Activated CD8-positive, alpha-beta memory T cell treated with anti-CD3 and anti-CD28 coated beads, Interleukin-2, amount 50 U/mL, for 24 hours (primary cell): ENCODE results near the gene HLA-DQB2.
"Not testable (repeated sequence)": the region's sequence is repeated elsewhere in the genome, so short reads cannot be mapped to it uniquely, and the experiment has no call there.

Experiments
- DNase-seq: peaks from one replicate; pipeline ENCODE4 v3.0.0-alpha.2; 2020; ENCODE audit errors: extremely low read depth

Gene HLA-DQB2

GRCh38 chr6:32745649-32746048 lies 17.7 kb downstream of the HLA-DQB2 start:
- DNase-seq, result not testable (repeated sequence)

- no peak for DNase-seq
These were observed 18.6 kb downstream of the HLA-DQB2 start for GRCh38 chr6:32744776-32745175.

GRCh38 chr6:32742374-32742773 lies 21.0 kb downstream of the HLA-DQB2 start:
- DNase-seq, result no peak

GRCh38 chr6:32741031-32741960 lies 22.0 kb downstream of the HLA-DQB2 start, which contains the start of gene HLA-DQA2:
Gene HLA-DQA2 (plus strand): TSS chr6:32741391. CDS start chr6:32741444, 53 bp downstream.
- DNase-seq, result no peak

- DNase-seq, result no peak
These were observed 25.2 kb downstream of the HLA-DQB2 start for GRCh38 chr6:32738126-32738525.

- DNase-seq, result no peak
These were observed 44.5 kb downstream of the HLA-DQB2 start for GRCh38 chr6:32718879-32719278.

GRCh38 chr6:32716396-32716795 lies 46.9 kb downstream of the HLA-DQB2 start:
- no peak for DNase-seq

GRCh38 chr6:32713241-32713640 lies 50.1 kb downstream of the HLA-DQB2 start:
- no peak for DNase-seq

- DNase-seq, result no peak
These were observed 53.7 kb downstream of the HLA-DQB2 start for GRCh38 chr6:32709625-32710024.
